Purkinje cell (primary cell): Measurements from ENCODE around the gene GLS2. TPM values are rescaled to one million over a fixed set of nuclear protein-coding genes. Genes with fewer than 3 reads are reported as not detected.

Experiments
- polyA plus RNA-seq: library from polyadenylated mRNA; unstranded; fragments of >200 nt; fragmentation: Nextera tagmentation; gene quantifications from 2 replicates; pipeline ENCODE4 v1.2.1, GENCODE V29; 2014

GLS2 gene
- 8.9 and 18.7 TPM in 2 replicates for polyA plus RNA-seq

GRCh38 chr12:56488041-56488955 lies at the start of gene GLS2:
GLS2 (minus strand) TSS chr12:56488161; CDS start chr12:56488118, 43 bp downstream.

GRCh38 chr12:56521590-56522371 lies 33.8 kb upstream of the GLS2 start, which contains the start of gene RBMS2:
RBMS2 (plus strand) TSS chr12:56521820; CDS start chr12:56522024, 204 bp downstream.

GRCh38 chr12:56468216-56469006 lies 19.6 kb downstream of the GLS2 start, which contains the start of gene SPRYD4:
SPRYD4 (plus strand) TSS chr12:56468578; CDS start chr12:56468592, 14 bp downstream.

GRCh38 chr12:56454557-56454956 lies 33.4 kb downstream of the GLS2 start, which contains the start of gene MIP:
MIP (minus strand) TSS chr12:56454657; CDS start chr12:56454613, 44 bp downstream.

GRCh38 chr12:56448860-56449621 lies 38.9 kb downstream of the GLS2 start, which contains the start of gene TIMELESS:
TIMELESS (minus strand) TSS chr12:56449426; CDS start chr12:56434170, 15,256 bp downstream.

Other genes with a start within 250 kb of the GLS2 start
- gene ANKRD52, start 229.8 kb downstream of the GLS2 start, polyA plus RNA-seq: 4.2 and 10.7 TPM in 2 replicates
- 6.7 and 8.2 TPM in 2 replicates for gene COQ10A, start 221.2 kb downstream of the GLS2 start, polyA plus RNA-seq
- gene CS, start 187.8 kb downstream of the GLS2 start, polyA plus RNA-seq: 117 and 124 TPM in 2 replicates
- 115 and 134 TPM in 2 replicates for gene CNPY2, start 172.2 kb downstream of the GLS2 start, polyA plus RNA-seq
- gene PAN2, start 154.2 kb downstream of the GLS2 start, polyA plus RNA-seq: 10.5 and 12.1 TPM in 2 replicates
- gene IL23A, start 149.3 kb downstream of the GLS2 start, polyA plus RNA-seq: not detected in 2 replicates
- gene STAT2, start 128.1 kb downstream of the GLS2 start, polyA plus RNA-seq: 9.7 and 26.8 TPM in 2 replicates
- gene APOF, start 125.3 kb downstream of the GLS2 start, polyA plus RNA-seq: 0.32 TPM in 1 of 2 replicates, not detected in the other
- gene TIMELESS, start 38.7 kb downstream of the GLS2 start, polyA plus RNA-seq: 0.20 and 0.63 TPM in 2 replicates
- 0.51 TPM in 1 of 2 replicates, not detected in the other for gene MIP, start 33.5 kb downstream of the GLS2 start, polyA plus RNA-seq
- 1.6 and 3.1 TPM in 2 replicates for gene SPRYD4, start 19.6 kb downstream of the GLS2 start, polyA plus RNA-seq
- 0.30 and 0.83 TPM in 2 replicates for gene RBMS2, start 33.7 kb upstream of the GLS2 start, polyA plus RNA-seq
- 4.4 and 17.9 TPM in 2 replicates for gene BAZ2A, start 142.2 kb upstream of the GLS2 start, polyA plus RNA-seq
- 2,487 and 2,988 TPM in 2 replicates for gene ATP5F1B, start 157.8 kb upstream of the GLS2 start, polyA plus RNA-seq
- gene PTGES3, start 200.1 kb upstream of the GLS2 start, polyA plus RNA-seq: 186 and 202 TPM in 2 replicates
- gene NACA, start 237.1 kb upstream of the GLS2 start, polyA plus RNA-seq: 903 and 969 TPM in 2 replicates